Endothelial cell of umbilical vein (primary cell): ENCODE measurements around the gene CD38. TPM values are rescaled to one million over a fixed set of nuclear protein-coding genes. Genes with fewer than 3 reads are reported as not detected.

Source experiments
- BruUV-seq: library from RNA; stranded (reverse); fragments of 400-500 nt; replicated peaks from 2 replicates; lab custom pipeline; 2021; lab: Mats Ljungman, UMichigan
- CTCF ChIA-PET: fragments of 300-600, 350-600 bp; sonication (Branson Sonifier 250); formaldehyde crosslinking; loops from one replicate; lab custom pipeline; 2021; ENCODE audit warnings: antibody characterized with exemption, inconsistent platforms; lab: Charles Lee
- POLR2A ChIA-PET: fragments of 300-600, 350-600 bp; sonication (Branson Sonifier 250); formaldehyde crosslinking; loops from one replicate; lab custom pipeline; 2021; ENCODE audit warnings: antibody characterized with exemption, inconsistent platforms; lab: Charles Lee
- DNase-seq: peaks from one replicate; pipeline ENCODE4 v3.0.0-alpha.2; 2011; ENCODE audit warnings: low read depth, low spot score
- FAIRE-seq: peaks from 2 replicates; lab custom pipeline; 2011; peaks lifted over from hg19 to GRCh38; lab: Jason Lieb, UNC
- H2AFZ ChIP-seq: 2 replicates; pipeline ENCODE4 v1.6.0; 2012; ENCODE audit warnings: low read depth, low read length, control low read depth, inconsistent platforms
- H3K27ac ChIP-seq: 2 replicates; pipeline ENCODE4 v1.5.1; 2011; ENCODE audit warnings: low read depth, mild to moderate bottlenecking, control low read depth, low read length, moderate library complexity; ENCODE audit not compliant: insufficient read depth
- H3K27me3 ChIP-seq, 2 experiments: 2 replicates each; pipeline versions ENCODE4 v1.6.0 to v1.6.1; 2011; ENCODE audit warnings: low read length in 2 of 2, mixed read lengths in 1 of 2; ENCODE audit not compliant: control insufficient read depth in 2 of 2, insufficient read depth in 2 of 2
- H3K36me3 ChIP-seq, 2 experiments: 2 replicates in 1 of 2; 3 replicates in 1 of 2; pipeline ENCODE4 v1.5.1; 2011; ENCODE audit warnings: low read length in 2 of 2, mild to moderate bottlenecking in 1 of 2, moderate library complexity in 1 of 2; ENCODE audit not compliant: control insufficient read depth in 2 of 2, insufficient read depth in 2 of 2; ENCODE audit errors: extremely low read depth in 1 of 2
- H3K4me1 ChIP-seq: 3 replicates; pipeline ENCODE4 v1.5.1; 2011; ENCODE audit warnings: mild to moderate bottlenecking, low read length; ENCODE audit not compliant: control insufficient read depth, insufficient read depth; ENCODE audit errors: extremely low read depth
- H3K4me2 ChIP-seq: 2 replicates; pipeline ENCODE4 v1.6.1; 2011; ENCODE audit warnings: low read length, control low read depth, mixed read lengths; ENCODE audit not compliant: insufficient read depth
- H3K4me3 ChIP-seq, 3 experiments: fragments of 200-600 bp in 1 of 3; sonication (generic), shearing (Covaris generic) in 1 of 3; replicated peaks in 1 of 3; 2 replicates each; pipeline ENCODE4 v1.5.1; 2011 to 2016; ENCODE audit warnings: control low read depth in 3 of 3, low read length in 3 of 3, mild to moderate bottlenecking in 2 of 3, inconsistent platforms in 1 of 3, low read depth in 1 of 3, moderate library complexity in 1 of 3; ENCODE audit not compliant: insufficient read depth in 1 of 3
- H3K79me2 ChIP-seq: 2 replicates; pipeline ENCODE4 v1.6.0; 2012; ENCODE audit warnings: low read length, inconsistent platforms; ENCODE audit not compliant: control insufficient read depth, insufficient read depth
- H3K9ac ChIP-seq: replicated peaks from 2 replicates; pipeline ENCODE3; 2011; ENCODE audit warnings: low read length, control low read depth; ENCODE audit not compliant: insufficient read depth; ENCODE audit errors: extremely low read depth
- H3K9me1 ChIP-seq: replicated peaks from 3 replicates; pipeline ENCODE4 v1.6.0; 2011; ENCODE audit warnings: mild to moderate bottlenecking, low read length; ENCODE audit not compliant: control insufficient read depth, insufficient read depth; ENCODE audit errors: extremely low read depth
- H3K9me3 ChIP-seq: replicated peaks from 2 replicates; pipeline ENCODE4 v1.5.1; 2012; ENCODE audit warnings: low read length, inconsistent platforms; ENCODE audit not compliant: control insufficient read depth, insufficient read depth
- H4K20me1 ChIP-seq: replicated peaks from 2 replicates; pipeline ENCODE3; 2011; ENCODE audit warnings: mild to moderate bottlenecking, low read length; ENCODE audit not compliant: control insufficient read depth, insufficient read depth; ENCODE audit errors: extremely low read depth
- CTCF ChIP-seq, 2 donors: IDR thresholded peaks; 1 replicate in 1 of 2; 2 replicates in 1 of 2; pipeline ENCODE4 v1.5.1; 2011; ENCODE audit warnings: low read length in 2 of 2, mild to moderate bottlenecking in 2 of 2, moderate library complexity in 2 of 2, control low read depth in 1 of 2, inconsistent platforms in 1 of 2, low read depth in 1 of 2; ENCODE audit not compliant: insufficient read depth in 1 of 2; ENCODE audit errors: extremely low read depth in 1 of 2
- EZH2 ChIP-seq: IDR thresholded peaks from 2 replicates; pipeline ENCODE4 v1.6.1; 2012; ENCODE audit warnings: borderline replicate concordance, low read depth, mild to moderate bottlenecking, moderate library complexity, low read length, inconsistent platforms; ENCODE audit not compliant: severe bottlenecking
- FOS ChIP-seq: IDR thresholded peaks from 2 replicates; pipeline ENCODE4 v1.6.1; 2011; ENCODE audit warnings: mild to moderate bottlenecking, low read length, moderate library complexity, borderline replicate concordance; ENCODE audit not compliant: insufficient read depth
- GATA2 ChIP-seq: IDR thresholded peaks from 2 replicates; pipeline ENCODE4 v1.7.0; 2011; ENCODE audit warnings: low read depth, mild to moderate bottlenecking, moderate library complexity, mixed read lengths, low read length; ENCODE audit not compliant: insufficient read length, insufficient read depth
- JUN ChIP-seq: IDR thresholded peaks from 2 replicates; pipeline ENCODE4 v1.6.1; 2011; ENCODE audit warnings: borderline replicate concordance, low read depth; ENCODE audit not compliant: insufficient read length, insufficient read depth
- MAX ChIP-seq: IDR thresholded peaks from 2 replicates; pipeline ENCODE4 v1.6.1; 2011; ENCODE audit not compliant: insufficient read depth, insufficient read length
- MYC ChIP-seq: IDR thresholded peaks from one replicate; pipeline ENCODE4 v1.6.1; 2011; ENCODE audit warnings: mild to moderate bottlenecking, low read depth, low read length
- POLR2A ChIP-seq: IDR thresholded peaks from 2 replicates; pipeline ENCODE4 v1.6.1; 2012; ENCODE audit warnings: low read depth, mild to moderate bottlenecking, control low read depth, low read length
- POLR2AphosphoS5 ChIP-seq: IDR thresholded peaks from 2 replicates; pipeline ENCODE4 v1.6.1; 2012; ENCODE audit warnings: low read depth, mild to moderate bottlenecking, control low read depth, low read length, moderate library complexity; ENCODE audit not compliant: insufficient read depth
- dilution Hi-C: fragments of 300-500 bp; cut with MboI; formaldehyde crosslinking; loops from one replicate; pipeline ENCODE4 v1.15.0; 2019; ENCODE audit warnings: low sequenced_read_pairs; ENCODE audit not compliant: extremely low pct_ligation_motif_present
- intact Hi-C: fragments of 100-400 bp; cut with micrococcal nuclease; formaldehyde crosslinking; loops from one replicate; pipeline ENCODE4 v1.10.0; 2022
- polyA plus RNA-seq, 4 experiments: library from polyadenylated mRNA; depleted of rRNA in 3 of 4; stranded (reverse) in 3 of 4; unstranded in 1 of 4; fragments of >200 nt; gene quantifications; 2 replicates each; pipeline versions ENCODE4 v1.2.1 to v1.2.3, GENCODE V29; 2011 to 2012; ENCODE audit warnings: missing spikeins in 1 of 4
- total RNA-seq: library from RNA; stranded (reverse); gene quantifications from 2 replicates; pipeline ENCODE4 v1.2.3, GENCODE V29; 2021

The CD38 gene
- total and polyA plus RNA-seq, 2 donors (not counting 3 experiments of a cell fraction or from before 2014, with no cell fraction given) = 0.11 to 0.31 TPM

- Histone ChIP-seq H4K20me1 (no peaks in the 10 kb centered on the region), H3K36me3 (no peaks in the 10 kb centered on the region), H3K27me3 (peaks cover 4 to 5% of the 10 kb centered on the region in 2 experiments), H2AFZ (no peak overlapping the region), H3K4me2 (no peak overlapping the region), H3K4me1 (no peaks in the 10 kb centered on the region), H3K9me3 (no peaks in the 10 kb centered on the region), H3K27ac (no peak overlapping the region), H3K4me3 (no peak overlapping the region), H3K79me2 (no peaks in the 10 kb centered on the region), H3K9ac (no peak overlapping the region), H3K9me1 (no peaks in the 10 kb centered on the region)
- DNase-seq (no peak), FAIRE-seq (no peak)
- ChIA-PET POLR2A (no interaction called here), CTCF (interaction anchor here (0.9 to 2.0 kb wide), 4 partner anchors 11 to 163 kb away, joined by 3 to 16 read pairs (median 5); no protein-coding TSS in a partner anchor)
- BruUV-seq = no TSS peak
- TF ChIP-seq POLR2A (no peak), GATA2 (no peak), POLR2AphosphoS5 (no peak)
- intact Hi-C loops = no loop called here
- dilution Hi-C loops = no loop called here
Measured at GRCh38 chr4:15793506-15794363, 15.6 kb downstream of the CD38 start.

- H3K4me2 ChIP-seq = no peak overlapping the region
- H4K20me1 ChIP-seq = no peaks in the 10 kb centered on the region
- H3K9me3 ChIP-seq = no peaks in the 10 kb centered on the region
- no peak overlapping the region for H3K4me3 ChIP-seq
- CTCF ChIA-PET = interaction anchor here (0.9 to 2.0 kb wide), 3 partner anchors 11 to 162 kb away, joined by 3 to 16 read pairs (median 7); no protein-coding TSS in a partner anchor
- H3K4me1 ChIP-seq = no peaks in the 10 kb centered on the region
- H3K27ac ChIP-seq = no peak overlapping the region
- no peak overlapping the region for H2AFZ ChIP-seq
- H3K27me3 ChIP-seq = peaks cover 5 to 11% of the 10 kb centered on the region in 2 experiments
- H3K36me3 ChIP-seq = no peaks in the 10 kb centered on the region
- no peak overlapping the region for H3K9ac ChIP-seq
- H3K9me1 ChIP-seq = no peaks in the 10 kb centered on the region
- DNase-seq (no peak), FAIRE-seq (no peak)
- dilution Hi-C loops = no loop called here
- POLR2A ChIA-PET = no interaction called here
- intact Hi-C loops = no loop called here
- no peak for TF ChIP-seq MYC
- no peak for TF ChIP-seq CTCF (IDR thresholded peaks at IDR 0.05; ENCODE audit: extremely low read depth in 1 of 2, insufficient read depth in 1 of 2, low read depth in 1 of 2, low read length in 2 of 2)
- TF ChIP-seq POLR2A = no peak
- TF ChIP-seq FOS = no peak
- no peak for TF ChIP-seq MAX
- no peak for TF ChIP-seq GATA2
- no peak for TF ChIP-seq EZH2
- TF ChIP-seq JUN = no peak
- TF ChIP-seq POLR2AphosphoS5 = no peak
- H3K79me2 ChIP-seq = no peaks in the 10 kb centered on the region
- no TSS peak for BruUV-seq
Measured at GRCh38 chr4:15794426-15794825, 16.3 kb downstream of the CD38 start.
